Measurements from ENCODE around the gene POLR1E.

The POLR1E gene, protein sequence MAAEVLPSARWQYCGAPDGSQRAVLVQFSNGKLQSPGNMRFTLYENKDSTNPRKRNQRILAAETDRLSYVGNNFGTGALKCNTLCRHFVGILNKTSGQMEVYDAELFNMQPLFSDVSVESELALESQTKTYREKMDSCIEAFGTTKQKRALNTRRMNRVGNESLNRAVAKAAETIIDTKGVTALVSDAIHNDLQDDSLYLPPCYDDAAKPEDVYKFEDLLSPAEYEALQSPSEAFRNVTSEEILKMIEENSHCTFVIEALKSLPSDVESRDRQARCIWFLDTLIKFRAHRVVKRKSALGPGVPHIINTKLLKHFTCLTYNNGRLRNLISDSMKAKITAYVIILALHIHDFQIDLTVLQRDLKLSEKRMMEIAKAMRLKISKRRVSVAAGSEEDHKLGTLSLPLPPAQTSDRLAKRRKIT

DNA sequence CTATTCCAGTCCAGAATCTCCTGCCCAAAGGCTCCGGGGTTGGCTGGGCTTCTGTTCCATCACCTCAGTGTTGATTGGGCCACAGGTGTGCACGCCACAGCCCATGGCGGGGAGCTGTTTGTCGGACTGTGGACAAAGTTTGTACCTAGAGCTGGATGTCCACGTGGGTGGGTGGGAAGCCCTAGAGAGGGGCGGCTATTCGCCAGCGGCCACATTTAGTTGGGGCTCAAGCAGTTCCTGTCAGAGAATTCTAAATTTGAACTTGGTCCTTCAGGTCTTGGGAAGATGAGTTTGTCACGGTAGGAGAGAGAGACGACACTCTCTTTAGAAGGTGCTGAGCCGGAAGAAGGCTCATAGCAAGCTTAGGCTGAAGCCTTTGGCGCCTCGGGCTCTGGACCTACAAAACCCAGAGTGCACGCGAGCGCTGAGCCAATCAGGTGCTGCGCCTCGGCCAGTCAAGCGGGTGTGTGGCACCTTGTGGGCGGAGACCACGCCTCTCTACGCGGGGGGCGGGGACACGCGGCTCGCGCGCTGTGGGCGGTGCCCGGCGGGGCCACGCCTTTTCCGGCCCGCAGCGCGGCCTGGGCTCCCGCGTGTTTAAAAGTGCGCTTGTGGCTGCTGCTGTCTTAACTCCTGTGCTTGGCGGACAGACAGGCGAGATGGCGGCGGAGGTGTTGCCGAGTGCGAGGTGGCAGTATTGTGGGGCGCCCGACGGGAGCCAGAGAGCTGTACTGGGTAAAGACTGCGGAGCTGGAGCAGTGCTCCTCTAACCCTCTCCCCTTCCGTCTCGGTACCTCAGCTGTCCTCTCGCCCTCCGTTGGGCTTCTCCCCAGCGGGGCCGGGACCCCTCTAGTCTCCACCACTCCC is at the start of gene POLR1E:
Gene POLR1E, plus strand, starts transcription at position 560 of the 867 bp plus-strand sequence. Its CDS starts 100 bp downstream, at position 660.
- peak; percentile 52 for FAIRE-seq

- no peak for FAIRE-seq
Observed at GRCh38 chr9:37436540-37436939, 49.2 kb upstream of the POLR1E start.

DNA sequence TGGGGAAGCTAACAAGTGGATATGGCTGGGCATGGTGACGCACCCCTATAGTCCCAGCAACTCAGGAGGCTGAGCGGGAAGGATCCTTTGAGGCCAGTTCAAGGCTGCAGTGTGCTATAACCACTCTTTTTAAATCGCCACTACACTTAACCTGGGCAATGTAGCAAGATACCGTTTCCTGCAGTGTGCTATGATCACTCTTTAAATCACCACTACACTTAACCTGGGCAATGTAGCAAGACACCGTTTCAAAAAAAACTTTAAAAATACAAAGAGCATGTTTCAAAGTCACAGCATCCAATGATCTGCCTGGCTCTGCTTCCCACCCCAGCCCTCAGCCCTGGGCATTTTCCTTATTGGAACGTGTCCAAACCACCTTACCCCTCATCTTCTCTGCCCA is 48.7 kb upstream of the POLR1E start:
- FAIRE-seq = no peak

- FAIRE-seq = no peak
Observed at GRCh38 chr9:37437621-37438020, 48.1 kb upstream of the POLR1E start.

DNA sequence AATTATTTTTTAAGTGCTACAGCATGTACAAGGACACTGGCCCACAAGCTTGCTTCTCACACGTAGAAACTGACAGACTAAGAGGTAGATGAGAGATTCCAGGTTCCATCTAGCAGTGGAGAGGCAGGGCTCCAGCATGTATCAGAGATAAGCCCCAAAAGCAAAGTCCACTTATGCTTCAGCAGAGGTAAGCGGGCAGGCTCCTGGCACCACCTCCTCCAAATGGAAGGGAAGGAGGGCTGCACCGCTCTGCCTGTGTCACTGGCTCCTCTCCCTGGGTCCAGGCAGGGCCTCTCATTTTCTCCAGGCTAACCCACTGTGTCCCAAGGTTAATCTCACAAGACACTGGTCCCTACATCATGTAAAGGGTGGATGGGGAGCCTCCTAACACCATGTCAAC is 47.4 kb upstream of the POLR1E start:
- FAIRE-seq = no peak

GRCh38 chr9:37441776-37442370 is 43.9 kb upstream of the POLR1E start:
- FAIRE-seq = no peak

DNA sequence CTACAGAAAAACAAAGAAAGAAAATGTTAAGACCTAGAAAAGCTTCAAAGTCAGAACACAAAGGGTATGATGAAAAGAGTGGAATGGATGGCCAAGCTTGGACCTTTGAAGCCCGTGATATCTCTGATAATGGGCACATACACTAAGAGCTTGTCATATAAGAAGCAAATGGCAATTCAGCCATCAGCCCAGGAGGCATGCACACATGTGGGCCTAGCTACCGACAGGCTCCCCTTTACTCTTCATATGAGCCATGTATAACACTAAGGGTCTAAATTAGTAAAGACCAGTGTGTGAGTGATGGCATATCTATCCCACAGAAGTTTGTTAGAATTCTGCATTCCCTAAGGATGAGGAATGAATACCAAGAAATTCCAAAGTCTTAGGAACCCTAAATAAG is 43.2 kb upstream of the POLR1E start:
- FAIRE-seq = no peak

- no peak for FAIRE-seq
Observed at GRCh38 chr9:37443566-37443965, 42.2 kb upstream of the POLR1E start.

DNA sequence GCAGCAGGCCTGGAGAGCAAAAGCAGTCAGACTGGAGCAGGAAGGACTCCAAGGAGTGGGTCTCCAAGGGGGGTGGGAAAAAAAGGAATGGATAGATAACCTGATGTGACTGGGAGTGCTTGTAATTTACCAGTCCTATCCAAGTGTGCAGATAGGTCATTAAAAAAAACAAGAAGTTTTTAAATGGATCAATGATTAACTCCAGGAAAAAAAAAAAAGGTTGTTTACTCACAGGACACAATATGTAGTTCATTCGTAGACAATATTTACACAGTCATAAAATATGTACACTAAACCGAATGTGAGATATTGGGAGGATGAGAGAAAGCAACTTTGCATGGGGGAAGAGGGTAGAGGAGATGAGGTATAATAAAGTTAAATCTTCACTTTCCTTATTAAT is 40.9 kb upstream of the POLR1E start:
- no peak for FAIRE-seq

- FAIRE-seq = no peak
Observed at GRCh38 chr9:37445832-37446231, 39.9 kb upstream of the POLR1E start.

GRCh38 chr9:37446401-37446800 is 39.3 kb upstream of the POLR1E start:
- no peak for FAIRE-seq

DNA sequence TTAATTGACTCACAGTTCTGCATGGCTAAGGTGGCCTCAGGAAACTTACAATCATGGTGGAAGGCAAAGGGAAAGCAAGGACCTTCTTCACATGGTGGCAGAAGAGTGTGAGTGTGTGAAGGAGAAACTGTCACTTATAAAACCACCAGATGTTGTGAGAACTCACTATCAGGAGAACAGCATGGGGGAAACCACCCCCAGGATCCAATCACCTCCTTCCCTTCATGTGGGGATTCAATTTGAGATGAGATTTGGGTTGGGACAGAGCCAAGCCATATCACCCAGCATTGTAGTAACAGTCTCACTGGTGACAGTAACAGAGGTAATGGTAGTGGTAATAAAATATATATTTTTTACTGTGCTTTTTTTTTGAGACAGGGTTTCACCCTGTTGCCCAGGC is 38.6 kb upstream of the POLR1E start:
- FAIRE-seq = no peak

GRCh38 chr9:37449862-37450632 is 35.7 kb upstream of the POLR1E start:
- no peak for FAIRE-seq

DNA sequence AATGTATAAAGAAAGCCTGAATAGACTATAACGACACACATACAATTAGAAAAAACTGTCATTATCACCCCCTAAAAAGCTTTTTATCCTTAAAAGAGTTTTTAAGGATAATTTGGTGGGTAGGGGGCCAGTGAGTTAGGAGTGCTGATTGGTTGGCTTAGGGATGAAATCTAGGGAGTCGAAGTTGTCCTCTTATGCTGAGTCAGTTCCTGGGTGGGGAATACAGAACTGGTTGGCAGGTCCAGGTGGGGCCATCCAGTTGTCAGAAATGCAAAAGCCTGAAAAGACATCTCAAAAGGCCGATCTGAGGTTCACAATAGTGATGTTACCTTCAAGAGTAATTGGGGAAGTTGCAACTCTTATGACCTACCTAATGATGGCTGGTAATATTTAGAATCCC is 34.1 kb upstream of the POLR1E start:
- FAIRE-seq = no peak

DNA sequence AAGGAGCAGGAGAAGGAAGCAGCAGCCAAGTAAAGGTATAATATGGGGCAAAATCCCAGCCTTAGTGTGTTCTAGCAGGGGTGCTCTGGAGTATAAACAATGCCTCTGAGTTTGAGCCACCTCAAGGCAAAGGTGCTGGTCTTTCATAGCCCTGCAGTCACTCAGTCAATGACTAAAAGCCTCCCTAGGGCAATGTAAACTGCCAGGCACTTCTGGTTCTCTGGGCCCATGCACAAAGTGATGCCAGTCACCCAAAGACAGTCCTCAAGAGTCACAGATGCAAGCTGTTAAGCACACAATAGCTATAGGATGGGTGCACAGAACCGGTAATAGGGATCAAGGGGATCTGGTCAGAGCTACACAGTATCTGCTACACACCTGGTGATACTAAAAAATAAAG is 33.1 kb upstream of the POLR1E start:
- no peak for FAIRE-seq

GRCh38 chr9:37453827-37454226 is 31.9 kb upstream of the POLR1E start:
- FAIRE-seq = no peak

DNA sequence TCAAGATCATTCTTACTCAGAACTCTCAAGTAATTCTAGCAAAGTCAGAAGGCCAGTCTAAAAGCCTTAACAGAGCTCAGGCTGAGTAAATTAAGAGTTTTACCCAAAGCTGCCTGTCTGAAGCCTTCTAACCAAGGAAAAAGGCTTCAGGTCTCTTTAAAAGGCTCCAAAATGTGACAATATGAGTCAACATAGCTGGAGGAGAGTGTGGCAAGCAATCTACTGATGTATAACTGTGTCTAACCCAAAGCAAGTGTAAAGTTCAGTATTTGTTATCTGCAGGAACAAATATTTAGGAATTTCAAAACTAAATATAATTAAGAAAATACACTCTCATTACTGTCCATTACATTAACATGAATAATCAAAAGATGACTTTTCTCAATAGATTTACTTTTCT is 31.5 kb upstream of the POLR1E start:
- FAIRE-seq = no peak

GRCh38 chr9:37455884-37456647 is 29.7 kb upstream of the POLR1E start:
- no peak for FAIRE-seq

DNA sequence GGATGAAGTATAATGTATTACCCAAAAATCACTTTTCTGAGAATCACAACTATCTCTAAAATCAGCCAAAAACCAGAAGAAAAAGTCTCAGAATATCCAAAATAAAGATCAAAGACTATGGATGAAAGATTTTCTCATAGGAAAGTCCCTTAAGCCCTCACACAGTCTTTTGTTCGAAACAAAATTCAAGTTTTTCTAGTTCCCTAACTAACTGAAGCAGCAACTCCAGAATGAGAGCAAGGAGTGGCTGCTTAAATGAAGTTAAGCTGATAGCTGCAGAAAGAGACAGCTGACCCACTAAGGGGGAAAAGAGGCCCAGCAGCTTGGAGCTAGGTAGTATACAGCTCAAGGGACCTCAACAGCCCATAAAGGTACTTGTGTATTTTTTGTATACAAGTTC is 28.9 kb upstream of the POLR1E start:
- FAIRE-seq = no peak

DNA sequence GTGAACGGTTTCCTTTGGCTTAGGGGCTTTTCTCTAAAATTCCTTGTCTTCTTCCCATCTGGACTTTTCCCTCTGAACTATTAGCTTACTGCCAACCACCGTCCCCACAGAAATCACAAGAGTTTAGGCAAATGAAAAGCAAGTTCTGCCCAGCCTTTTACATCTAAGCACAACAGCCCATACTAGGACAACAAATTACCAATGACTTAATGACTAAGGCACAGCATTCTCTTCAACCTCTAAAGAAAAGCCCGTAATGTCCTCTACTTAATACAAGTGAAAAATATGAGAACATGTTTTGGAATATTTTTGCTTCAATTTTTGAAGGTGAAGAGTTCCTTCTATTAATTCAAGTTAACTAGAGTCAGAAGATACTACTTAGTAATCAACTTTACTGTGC is 21.7 kb upstream of the POLR1E start:
- FAIRE-seq = no peak

GRCh38 chr9:37464426-37465248 is 21.1 kb upstream of the POLR1E start:
- peak; percentile 45 for FAIRE-seq

Measured in G401.6 (cell line).